GM23338 (cell line): Measurements from ENCODE around the gene PLIN5. TPM values are rescaled to one million over a fixed set of nuclear protein-coding genes. Genes with fewer than 3 reads are reported as not detected.

Source experiments
- ATAC-seq: fragments of 200-7000 bp; cut with Tn5 transposase; 3 replicates; pipeline ENCODE4 v1.9.1; 2020
- DNase-seq: peaks from one replicate; pipeline ENCODE4 v3.0.0-alpha.2; 2015; ENCODE audit warnings: low spot score
- H2AFZ ChIP-seq: fragments of 200-600 bp; sonication (generic); 2 replicates; pipeline ENCODE4 v1.8.0; 2016; ENCODE audit warnings: antibody characterized with exemption, mild to moderate bottlenecking, moderate library complexity
- H3F3A ChIP-seq: fragments of 200-600 bp; sonication (generic); replicated peaks from 2 replicates; pipeline ENCODE4 v1.8.0; 2017; ENCODE audit warnings: antibody characterized with exemption, mixed run types, low read depth
- H3K27ac ChIP-seq: fragments of 200-600 bp; sonication (generic); 2 replicates; pipeline ENCODE4 v1.6.1; 2016; ENCODE audit warnings: low read depth
- H3K27me3 ChIP-seq: fragments of 200-600 bp; sonication (generic); 2 replicates; pipeline ENCODE4 v1.8.0; 2016; ENCODE audit warnings: mild to moderate bottlenecking, mixed run types, moderate library complexity; ENCODE audit not compliant: insufficient read depth
- H3K36me3 ChIP-seq: fragments of 200-600 bp; sonication (generic); 2 replicates; pipeline ENCODE4 v1.8.0; 2016; ENCODE audit warnings: mild to moderate bottlenecking; ENCODE audit not compliant: insufficient read depth
- H3K4me1 ChIP-seq: fragments of 200-600 bp; sonication (generic); 2 replicates; pipeline ENCODE4 v1.8.0; 2016; ENCODE audit warnings: mild to moderate bottlenecking, moderate library complexity; ENCODE audit not compliant: insufficient read depth
- H3K4me2 ChIP-seq: fragments of 200-600 bp; sonication (generic); 2 replicates; pipeline ENCODE4 v1.7.1; 2017; ENCODE audit warnings: mixed run types
- H3K4me3 ChIP-seq: fragments of 200-600 bp; sonication (generic); 2 replicates; pipeline ENCODE4 v1.6.1; 2016; ENCODE audit warnings: mixed run types
- H3K79me2 ChIP-seq: fragments of 200-600 bp; sonication (generic); replicated peaks from 2 replicates; pipeline ENCODE4 v1.8.0; 2017; ENCODE audit warnings: mild to moderate bottlenecking; ENCODE audit not compliant: insufficient read depth
- H3K9me2 ChIP-seq: fragments of 200-600 bp; sonication (generic); 2 replicates; pipeline ENCODE4 v1.8.0; 2017; ENCODE audit not compliant: insufficient read depth
- H4K20me1 ChIP-seq: fragments of 200-600 bp; sonication (generic); replicated peaks from 2 replicates; pipeline ENCODE4 v1.8.0; 2017; ENCODE audit warnings: mild to moderate bottlenecking; ENCODE audit not compliant: insufficient read depth
- H3K27ac Mint-ChIP-seq: 2 replicates; pipeline ENCODE4 v1.8.0; 2020; ENCODE audit warnings: inconsistent platforms, mild to moderate bottlenecking, moderate library complexity, mixed read lengths
- H3K27me3 Mint-ChIP-seq: 3 replicates; pipeline ENCODE4 v1.8.0; 2022; ENCODE audit warnings: low read depth, mild to moderate bottlenecking, moderate library complexity, mixed read lengths, inconsistent platforms; ENCODE audit not compliant: insufficient read depth, poor library complexity
- H3K36me3 Mint-ChIP-seq: 3 replicates; pipeline ENCODE4 v1.8.0; 2021; ENCODE audit warnings: low read depth, mild to moderate bottlenecking, inconsistent platforms, moderate library complexity, mixed read lengths
- H3K4me1 Mint-ChIP-seq: 3 replicates; pipeline ENCODE4 v1.8.0; 2020; ENCODE audit warnings: mild to moderate bottlenecking, inconsistent platforms, mixed read lengths
- H3K4me3 Mint-ChIP-seq: 3 replicates; pipeline ENCODE4 v1.8.0; 2021; ENCODE audit warnings: moderate library complexity, mild to moderate bottlenecking, inconsistent platforms, mixed read lengths
- H3K9me3 Mint-ChIP-seq: 3 replicates; pipeline ENCODE4 v1.8.0; 2020; ENCODE audit warnings: moderate library complexity, mild to moderate bottlenecking, inconsistent platforms, mixed read lengths
- CREB1 ChIP-seq: fragments of 250-450 bp; sonication (Bioruptor Pico); IDR thresholded peaks from 2 replicates; pipeline ENCODE4 v1.5.0; 2020; ENCODE audit warnings: low read depth, mild to moderate bottlenecking, moderate library complexity
- EZH2 ChIP-seq: fragments of 200-600 bp; sonication (generic); IDR thresholded peaks from one replicate; pipeline ENCODE4 v1.8.0; 2017; ENCODE audit warnings: antibody characterized with exemption, mild to moderate bottlenecking, low read depth; ENCODE audit not compliant: unreplicated experiment
- NANOG ChIP-seq: IDR thresholded peaks from 2 replicates; pipeline ENCODE4 v1.6.1; 2016; ENCODE audit warnings: antibody characterized with exemption, borderline replicate concordance
- POLR2AphosphoS5 ChIP-seq: IDR thresholded peaks from 2 replicates; pipeline ENCODE4 v1.6.1; 2016; ENCODE audit warnings: antibody characterized with exemption, low read depth
- STAT1 ChIP-seq: IDR thresholded peaks from one replicate; pipeline ENCODE4 v1.6.1; 2016; ENCODE audit warnings: antibody characterized with exemption; ENCODE audit not compliant: unreplicated experiment
- ZNF114 ChIP-seq: fragments of 250-450 bp; sonication (Bioruptor Pico); IDR thresholded peaks from 2 replicates; pipeline ENCODE4 v1.5.0; 2020; ENCODE audit warnings: mild to moderate bottlenecking, moderate library complexity
- ZNF331 ChIP-seq: fragments of 250-450 bp; sonication (Bioruptor Pico); IDR thresholded peaks from 2 replicates; pipeline ENCODE4 v1.5.0; 2020; ENCODE audit warnings: low read depth, mild to moderate bottlenecking, moderate library complexity
- polyA plus RNA-seq: library from polyadenylated mRNA; unstranded; fragments of >200 nt; fragmentation: Nextera tagmentation; extraction: Ambion mirVana; gene quantifications from 2 replicates; pipeline ENCODE4 v1.2.1, GENCODE V29; 2016
- total RNA-seq: library from RNA; depleted of rRNA; stranded (reverse); fragments of >200 nt; shearing (Covaris generic); gene quantifications from 2 replicates; pipeline ENCODE4 v1.2.3, GENCODE V29; 2014
- TF ChIP-seq, protein P1 (sequence below), 2 experiments: fragments of 200-600 bp in 1 of 2; sonication (generic) in 1 of 2; conservative IDR thresholded peaks; 2 replicates each; pipeline versions ENCODE4 v1.5.1 to v1.6.1; 2016 to 2017; ENCODE audit warnings: antibody characterized with exemption in 2 of 2, low read depth in 2 of 2, mild to moderate bottlenecking in 2 of 2, moderate library complexity in 1 of 2
- TF ChIP-seq, protein P2 (sequence below): fragments of 250-450 bp; sonication (Bioruptor Pico); IDR thresholded peaks from 2 replicates; pipeline ENCODE4 v1.5.0; 2020; ENCODE audit warnings: mild to moderate bottlenecking, moderate library complexity
- TF ChIP-seq, protein P3 (sequence below): IDR thresholded peaks from 2 replicates; pipeline ENCODE4 v1.6.1; 2016; ENCODE audit warnings: antibody characterized with exemption

Gene PLIN5
- total and polyA plus RNA-seq, 2 experiments from 2014 or later, result 1.9 to 3.5 TPM

DNA sequence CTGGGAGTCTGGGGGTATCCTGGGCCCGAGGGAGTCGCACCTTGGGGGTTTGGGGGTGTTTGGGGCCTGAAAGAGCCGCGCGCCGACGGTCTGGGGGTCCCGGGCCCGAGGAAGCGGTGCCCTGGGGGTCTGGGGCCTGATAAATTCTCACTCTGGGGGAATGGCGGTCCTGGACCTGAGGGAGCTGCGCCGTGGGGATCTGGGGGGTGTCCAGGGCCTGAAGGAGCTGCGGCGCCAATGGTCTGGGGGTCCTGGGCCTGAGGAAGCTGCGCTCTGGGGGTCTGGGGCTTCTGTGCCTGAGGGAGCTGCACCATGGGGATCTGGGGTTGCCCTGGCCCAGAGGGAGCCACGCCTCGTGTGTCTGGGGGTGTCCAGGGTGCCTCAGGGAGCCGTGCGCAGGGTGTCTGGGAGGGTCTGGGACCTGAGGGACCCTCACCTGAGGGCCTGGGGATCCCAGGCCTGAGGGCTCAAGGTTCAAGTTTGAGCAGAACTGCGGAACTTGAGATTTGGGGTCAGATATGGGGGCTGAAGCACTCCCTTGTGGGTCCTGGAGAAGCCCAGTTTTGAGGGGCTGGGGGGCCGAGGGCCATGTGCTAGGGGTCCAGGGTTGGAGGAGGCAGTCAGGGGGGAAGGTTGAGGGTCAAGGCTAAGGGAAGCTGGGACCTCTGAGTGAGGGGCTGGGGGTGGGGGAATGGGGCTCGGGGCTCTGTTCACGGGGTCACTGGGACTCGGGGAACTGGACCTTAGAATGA, 61.8 kb downstream of the PLIN5 start:
- peak overlapping the region; percentile 85 for H3K4me3 ChIP-seq
- H3K79me2 ChIP-seq, result peaks cover 33% of the 10 kb centered on the region
- no peak overlapping the region; the same call in 1 of the 2 replicates for H3K27ac ChIP-seq
- peak overlapping the region; percentile 85 for H3K4me2 ChIP-seq
- H3K36me3 ChIP-seq, result 0 out of 2 replicates have a peak, but pooled peaks cover 21% of the 10 kb centered on the region
- Mint-ChIP-seq H3K4me1 (peaks cover 13% of the 10 kb centered on the region), H3K4me3 (peak overlapping the region; percentile 85), H3K36me3 (peaks cover 20% of the 10 kb centered on the region), H3K9me3 (no peaks in the 10 kb centered on the region), H3K27ac (peak overlapping the region; percentile 83), H3K27me3 (peaks cover 11% of the 10 kb centered on the region)
- H3K9me2 ChIP-seq, result no peaks in the 10 kb centered on the region
- no peak for DNase-seq
- no peak for ATAC-seq
- H2AFZ ChIP-seq, result no peak overlapping the region
- H3F3A ChIP-seq, result peaks cover 18% of the 10 kb centered on the region; the same call in 1 of the 2 replicates
- H3K27me3 ChIP-seq, result no peaks in the 10 kb centered on the region
- TF ChIP-seq EZH2 (no peak), POLR2AphosphoS5 (no peak), ZNF114 (CRISPR knock-in tag) (no peak), STAT1 (no peak), ZNF331 (CRISPR knock-in tag) (no peak), NANOG (no peak), CREB1 (no peak)
- TF ChIP-seq, protein P1, sequence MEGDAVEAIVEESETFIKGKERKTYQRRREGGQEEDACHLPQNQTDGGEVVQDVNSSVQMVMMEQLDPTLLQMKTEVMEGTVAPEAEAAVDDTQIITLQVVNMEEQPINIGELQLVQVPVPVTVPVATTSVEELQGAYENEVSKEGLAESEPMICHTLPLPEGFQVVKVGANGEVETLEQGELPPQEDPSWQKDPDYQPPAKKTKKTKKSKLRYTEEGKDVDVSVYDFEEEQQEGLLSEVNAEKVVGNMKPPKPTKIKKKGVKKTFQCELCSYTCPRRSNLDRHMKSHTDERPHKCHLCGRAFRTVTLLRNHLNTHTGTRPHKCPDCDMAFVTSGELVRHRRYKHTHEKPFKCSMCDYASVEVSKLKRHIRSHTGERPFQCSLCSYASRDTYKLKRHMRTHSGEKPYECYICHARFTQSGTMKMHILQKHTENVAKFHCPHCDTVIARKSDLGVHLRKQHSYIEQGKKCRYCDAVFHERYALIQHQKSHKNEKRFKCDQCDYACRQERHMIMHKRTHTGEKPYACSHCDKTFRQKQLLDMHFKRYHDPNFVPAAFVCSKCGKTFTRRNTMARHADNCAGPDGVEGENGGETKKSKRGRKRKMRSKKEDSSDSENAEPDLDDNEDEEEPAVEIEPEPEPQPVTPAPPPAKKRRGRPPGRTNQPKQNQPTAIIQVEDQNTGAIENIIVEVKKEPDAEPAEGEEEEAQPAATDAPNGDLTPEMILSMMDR (conservative IDR thresholded peaks at IDR 0.05; ENCODE audit: low read depth in 2 of 2), result no peak
- TF ChIP-seq, protein P2, sequence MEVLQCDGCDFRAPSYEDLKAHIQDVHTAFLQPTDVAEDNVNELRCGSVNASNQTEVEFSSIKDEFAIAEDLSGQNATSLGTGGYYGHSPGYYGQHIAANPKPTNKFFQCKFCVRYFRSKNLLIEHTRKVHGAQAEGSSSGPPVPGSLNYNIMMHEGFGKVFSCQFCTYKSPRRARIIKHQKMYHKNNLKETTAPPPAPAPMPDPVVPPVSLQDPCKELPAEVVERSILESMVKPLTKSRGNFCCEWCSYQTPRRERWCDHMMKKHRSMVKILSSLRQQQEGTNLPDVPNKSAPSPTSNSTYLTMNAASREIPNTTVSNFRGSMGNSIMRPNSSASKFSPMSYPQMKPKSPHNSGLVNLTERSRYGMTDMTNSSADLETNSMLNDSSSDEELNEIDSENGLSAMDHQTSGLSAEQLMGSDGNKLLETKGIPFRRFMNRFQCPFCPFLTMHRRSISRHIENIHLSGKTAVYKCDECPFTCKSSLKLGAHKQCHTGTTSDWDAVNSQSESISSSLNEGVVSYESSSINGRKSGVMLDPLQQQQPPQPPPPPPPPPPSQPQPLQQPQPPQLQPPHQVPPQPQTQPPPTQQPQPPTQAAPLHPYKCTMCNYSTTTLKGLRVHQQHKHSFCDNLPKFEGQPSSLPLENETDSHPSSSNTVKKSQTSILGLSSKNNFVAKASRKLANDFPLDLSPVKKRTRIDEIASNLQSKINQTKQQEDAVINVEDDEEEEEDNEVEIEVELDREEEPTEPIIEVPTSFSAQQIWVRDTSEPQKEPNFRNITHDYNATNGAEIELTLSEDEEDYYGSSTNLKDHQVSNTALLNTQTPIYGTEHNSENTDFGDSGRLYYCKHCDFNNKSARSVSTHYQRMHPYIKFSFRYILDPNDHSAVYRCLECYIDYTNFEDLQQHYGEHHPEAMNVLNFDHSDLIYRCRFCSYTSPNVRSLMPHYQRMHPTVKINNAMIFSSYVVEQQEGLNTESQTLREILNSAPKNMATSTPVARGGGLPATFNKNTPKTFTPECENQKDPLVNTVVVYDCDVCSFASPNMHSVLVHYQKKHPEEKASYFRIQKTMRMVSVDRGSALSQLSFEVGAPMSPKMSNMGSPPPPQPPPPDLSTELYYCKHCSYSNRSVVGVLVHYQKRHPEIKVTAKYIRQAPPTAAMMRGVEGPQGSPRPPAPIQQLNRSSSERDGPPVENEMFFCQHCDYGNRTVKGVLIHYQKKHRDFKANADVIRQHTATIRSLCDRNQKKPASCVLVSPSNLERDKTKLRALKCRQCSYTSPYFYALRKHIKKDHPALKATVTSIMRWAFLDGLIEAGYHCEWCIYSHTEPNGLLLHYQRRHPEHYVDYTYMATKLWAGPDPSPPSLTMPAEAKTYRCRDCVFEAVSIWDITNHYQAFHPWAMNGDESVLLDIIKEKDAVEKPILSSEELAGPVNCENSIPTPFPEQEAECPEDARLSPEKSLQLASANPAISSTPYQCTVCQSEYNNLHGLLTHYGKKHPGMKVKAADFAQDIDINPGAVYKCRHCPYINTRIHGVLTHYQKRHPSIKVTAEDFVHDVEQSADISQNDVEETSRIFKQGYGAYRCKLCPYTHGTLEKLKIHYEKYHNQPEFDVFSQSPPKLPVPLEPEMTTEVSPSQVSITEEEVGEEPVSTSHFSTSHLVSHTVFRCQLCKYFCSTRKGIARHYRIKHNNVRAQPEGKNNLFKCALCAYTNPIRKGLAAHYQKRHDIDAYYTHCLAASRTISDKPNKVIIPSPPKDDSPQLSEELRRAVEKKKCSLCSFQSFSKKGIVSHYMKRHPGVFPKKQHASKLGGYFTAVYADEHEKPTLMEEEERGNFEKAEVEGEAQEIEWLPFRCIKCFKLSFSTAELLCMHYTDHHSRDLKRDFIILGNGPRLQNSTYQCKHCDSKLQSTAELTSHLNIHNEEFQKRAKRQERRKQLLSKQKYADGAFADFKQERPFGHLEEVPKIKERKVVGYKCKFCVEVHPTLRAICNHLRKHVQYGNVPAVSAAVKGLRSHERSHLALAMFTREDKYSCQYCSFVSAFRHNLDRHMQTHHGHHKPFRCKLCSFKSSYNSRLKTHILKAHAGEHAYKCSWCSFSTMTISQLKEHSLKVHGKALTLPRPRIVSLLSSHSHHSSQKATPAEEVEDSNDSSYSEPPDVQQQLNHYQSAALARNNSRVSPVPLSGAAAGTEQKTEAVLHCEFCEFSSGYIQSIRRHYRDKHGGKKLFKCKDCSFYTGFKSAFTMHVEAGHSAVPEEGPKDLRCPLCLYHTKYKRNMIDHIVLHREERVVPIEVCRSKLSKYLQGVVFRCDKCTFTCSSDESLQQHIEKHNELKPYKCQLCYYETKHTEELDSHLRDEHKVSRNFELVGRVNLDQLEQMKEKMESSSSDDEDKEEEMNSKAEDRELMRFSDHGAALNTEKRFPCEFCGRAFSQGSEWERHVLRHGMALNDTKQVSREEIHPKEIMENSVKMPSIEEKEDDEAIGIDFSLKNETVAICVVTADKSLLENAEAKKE (CRISPR knock-in tag), result no peak
- TF ChIP-seq, protein P3, sequence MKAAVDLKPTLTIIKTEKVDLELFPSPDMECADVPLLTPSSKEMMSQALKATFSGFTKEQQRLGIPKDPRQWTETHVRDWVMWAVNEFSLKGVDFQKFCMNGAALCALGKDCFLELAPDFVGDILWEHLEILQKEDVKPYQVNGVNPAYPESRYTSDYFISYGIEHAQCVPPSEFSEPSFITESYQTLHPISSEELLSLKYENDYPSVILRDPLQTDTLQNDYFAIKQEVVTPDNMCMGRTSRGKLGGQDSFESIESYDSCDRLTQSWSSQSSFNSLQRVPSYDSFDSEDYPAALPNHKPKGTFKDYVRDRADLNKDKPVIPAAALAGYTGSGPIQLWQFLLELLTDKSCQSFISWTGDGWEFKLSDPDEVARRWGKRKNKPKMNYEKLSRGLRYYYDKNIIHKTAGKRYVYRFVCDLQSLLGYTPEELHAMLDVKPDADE, result no peak
- peaks cover 8% of the 10 kb centered on the region for H4K20me1 ChIP-seq
- peaks cover 9% of the 10 kb centered on the region; the same call in 1 of the 2 replicates for H3K4me1 ChIP-seq
